ENCODE measurements around the gene PPT2.

DNA sequence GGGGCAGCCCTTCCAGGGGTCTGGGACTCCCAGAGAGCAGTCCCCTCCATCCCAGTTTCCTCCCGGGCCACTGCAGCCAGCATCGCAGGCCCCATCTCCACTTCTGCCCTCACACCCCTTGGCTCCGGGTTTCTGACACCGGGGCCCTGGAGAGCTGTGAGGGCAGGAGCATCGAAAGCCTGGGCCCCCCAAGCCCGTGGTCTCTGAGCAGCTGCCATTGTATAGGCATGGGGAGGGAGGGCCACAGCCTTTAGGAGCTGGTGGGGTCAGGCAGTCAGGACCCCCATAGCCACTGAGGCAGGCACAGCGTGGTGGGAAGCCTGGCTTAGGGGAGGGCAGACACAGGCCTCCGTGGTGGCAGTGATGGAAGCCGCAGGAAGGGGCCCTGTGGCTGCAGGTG is 48.2 kb downstream of the PPT2 start:
- TF ChIP-seq POLR2AphosphoS5 (IDR thresholded peaks at IDR 0.05; ENCODE audit: low read depth, low read length), result no peak
- no peak for TF ChIP-seq TAF1 (IDR thresholded peaks at IDR 0.05; ENCODE audit: borderline replicate concordance, low read depth, low read length)

All from GM12892 (cell line).